NCI-H524 treated with DMSO at 0.1 percent for 48 hours (cell line): ENCODE measurements around the gene EYA2.
"Not testable (repeated sequence)": the region's sequence is repeated elsewhere in the genome, so short reads cannot be mapped to it uniquely, and the experiment has no call there.

Experiments used
- DNase-seq: peaks from one replicate; lab custom pipeline; 2025; lab: John Stamatoyannopoulos, UW

Gene EYA2

GRCh38 chr20:47204850-47205122 lies 310.1 kb downstream of the EYA2 start:
- DNase-seq, result not testable (repeated sequence)

- peak; percentile 62 for DNase-seq
These were observed 311.0 kb downstream of the EYA2 start for GRCh38 chr20:47205577-47206123.

- DNase-seq, result not testable (repeated sequence)
These were observed 311.9 kb downstream of the EYA2 start for GRCh38 chr20:47206552-47206951.

GRCh38 chr20:47206962-47207641 lies 312.5 kb downstream of the EYA2 start:
- no peak for DNase-seq

GRCh38 chr20:47208534-47209174 lies 314.0 kb downstream of the EYA2 start:
- DNase-seq, result no peak

- DNase-seq, result no peak
These were observed 315.3 kb downstream of the EYA2 start for GRCh38 chr20:47209982-47210381.

- DNase-seq, result no peak
These were observed 315.8 kb downstream of the EYA2 start for GRCh38 chr20:47210470-47210869.

- no peak for DNase-seq
These were observed 316.4 kb downstream of the EYA2 start for GRCh38 chr20:47211036-47211435.

GRCh38 chr20:47212606-47213207 lies 318.1 kb downstream of the EYA2 start:
- DNase-seq, result no peak

GRCh38 chr20:47213966-47214365 lies 319.3 kb downstream of the EYA2 start:
- DNase-seq, result no peak

- DNase-seq, result no peak
These were observed 321.2 kb downstream of the EYA2 start for GRCh38 chr20:47215653-47216397.

- no peak for DNase-seq
These were observed 322.3 kb downstream of the EYA2 start for GRCh38 chr20:47216819-47217410.

GRCh38 chr20:47217482-47218446 lies 323.1 kb downstream of the EYA2 start:
- no peak for DNase-seq

GRCh38 chr20:47220161-47220582 lies 325.5 kb downstream of the EYA2 start:
- no peak for DNase-seq

- no peak for DNase-seq
These were observed 326.5 kb downstream of the EYA2 start for GRCh38 chr20:47221036-47221625.

GRCh38 chr20:47222468-47223119 lies 328.0 kb downstream of the EYA2 start:
- no peak for DNase-seq

GRCh38 chr20:47223896-47224295 lies 329.3 kb downstream of the EYA2 start:
- no peak for DNase-seq

- no peak for DNase-seq
These were observed 329.7 kb downstream of the EYA2 start for GRCh38 chr20:47224300-47224791.

GRCh38 chr20:47224857-47225256 lies 330.2 kb downstream of the EYA2 start:
- no peak for DNase-seq

- no peak for DNase-seq
These were observed 330.8 kb downstream of the EYA2 start for GRCh38 chr20:47225458-47225857.
